ENCODE results near the gene DOC2A.

The DOC2A gene

DNA sequence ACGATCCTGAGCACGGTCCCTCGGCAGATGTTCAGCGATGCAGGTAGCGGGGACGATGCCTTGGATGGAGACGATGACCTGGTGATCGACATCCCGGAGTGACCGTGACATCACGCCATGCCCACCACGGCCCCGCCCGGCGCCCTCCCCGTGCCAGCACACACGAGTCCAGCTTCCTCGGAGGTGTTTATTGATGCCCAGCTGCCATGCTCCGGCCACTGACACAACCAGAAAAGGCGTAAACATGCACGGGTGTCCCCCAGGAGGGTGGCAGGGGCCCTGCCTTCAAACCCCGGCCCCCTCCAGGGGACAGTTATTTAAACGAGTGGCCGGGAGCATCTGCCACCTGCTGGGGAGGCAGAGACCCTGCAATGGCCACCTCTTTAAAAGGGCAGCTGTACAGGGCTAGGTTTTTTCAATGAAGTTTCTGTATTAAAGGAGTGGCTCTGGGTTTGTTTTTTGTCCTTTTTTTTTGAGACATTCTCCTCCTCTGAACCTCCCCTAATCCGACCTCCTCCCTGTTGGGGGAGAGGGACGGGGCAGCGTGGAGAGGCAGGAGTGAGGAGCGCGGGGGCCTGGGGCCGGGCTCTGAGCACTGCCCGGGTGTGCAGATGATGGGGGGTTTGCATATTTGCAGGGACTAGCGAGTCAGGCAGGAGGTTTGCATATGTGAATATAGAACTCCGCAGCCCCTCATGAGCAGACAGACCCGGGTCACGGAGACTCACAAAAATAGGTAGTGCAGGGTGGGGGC lies 5.3 kb downstream of the DOC2A start:
- DNase-seq (ENCODE audit: low spot score) = no peak

DNA sequence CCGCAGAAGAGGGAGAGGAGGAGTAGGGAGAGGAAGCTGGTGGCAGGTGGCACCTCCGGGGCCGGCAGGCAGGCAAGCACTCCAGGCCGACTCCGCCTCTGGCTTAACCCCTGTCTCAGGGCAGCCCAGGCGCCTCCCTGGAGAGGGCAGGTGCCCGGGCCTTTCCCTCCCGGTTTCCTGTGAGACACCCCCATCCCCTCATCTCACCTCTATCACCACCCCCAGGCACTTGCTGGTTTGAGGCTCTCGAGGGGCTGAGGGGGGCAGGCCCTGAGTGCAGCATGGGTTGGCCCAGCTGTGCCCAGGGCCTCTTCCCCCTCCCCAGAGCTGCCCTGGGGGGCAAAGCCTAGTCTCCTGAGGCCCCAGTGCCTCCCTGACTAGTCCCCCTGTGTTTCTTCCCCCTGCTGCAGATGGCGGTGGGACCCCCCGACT lies 6.0 kb downstream of the DOC2A start:
- DNase-seq (ENCODE audit: low spot score) = no peak

DNA sequence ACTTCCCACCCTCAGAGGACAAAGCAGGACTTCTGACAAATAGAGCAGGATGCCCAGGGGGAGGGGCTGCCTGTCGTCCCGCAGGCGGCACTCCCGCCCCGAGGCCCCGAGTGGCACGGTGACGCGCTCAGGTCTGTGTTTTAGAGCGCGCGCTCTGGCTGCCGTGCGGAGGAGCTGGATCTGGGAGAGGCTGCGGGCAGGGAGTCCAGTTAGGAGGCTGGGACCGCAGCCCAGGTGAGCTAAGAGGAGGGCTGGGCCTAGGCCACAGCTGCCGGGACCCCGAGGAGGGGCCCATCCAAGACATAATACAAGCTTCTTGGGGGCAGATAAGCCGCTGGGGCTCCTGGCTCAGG lies 6.4 kb downstream of the DOC2A start:
- DNase-seq (ENCODE audit: low spot score) = no peak

DNA sequence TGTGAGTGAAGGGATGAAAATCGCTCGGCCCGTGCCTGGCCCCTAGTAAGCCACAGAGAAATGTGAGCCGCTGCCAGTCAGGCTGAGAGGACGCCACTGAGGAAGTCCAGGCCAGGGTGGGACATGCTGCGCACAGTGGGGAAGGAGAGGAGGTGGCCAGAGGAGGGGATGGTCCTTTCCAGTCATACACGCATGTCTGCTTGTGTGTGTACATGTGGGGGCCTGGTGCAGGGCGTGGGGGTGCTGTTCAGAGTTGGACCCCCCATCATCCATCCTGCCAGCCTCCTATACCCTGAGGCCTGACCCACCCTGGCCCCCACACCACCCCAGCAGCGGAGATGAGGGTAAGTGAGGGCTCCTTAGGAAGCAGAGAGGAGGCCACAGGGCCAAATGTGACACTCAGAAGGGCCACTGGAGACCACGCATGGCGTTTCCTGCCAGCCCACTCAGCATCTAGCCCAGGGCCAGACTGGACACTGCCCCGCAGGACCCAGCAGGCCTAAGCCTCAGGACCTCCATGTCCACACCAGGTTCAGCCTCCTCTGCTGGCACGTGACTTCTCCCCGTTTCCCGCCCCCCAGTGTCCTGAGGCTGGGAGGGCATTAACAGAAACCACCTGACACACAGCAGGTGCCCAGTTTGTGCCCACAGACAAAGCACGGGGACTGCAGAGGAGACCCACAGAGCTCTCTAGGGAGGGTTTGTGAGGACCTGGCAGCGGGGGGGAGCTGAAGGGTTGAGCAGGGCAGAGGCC lies 7.0 kb downstream of the DOC2A start:
- no peak for DNase-seq (ENCODE audit: low spot score)

DNA sequence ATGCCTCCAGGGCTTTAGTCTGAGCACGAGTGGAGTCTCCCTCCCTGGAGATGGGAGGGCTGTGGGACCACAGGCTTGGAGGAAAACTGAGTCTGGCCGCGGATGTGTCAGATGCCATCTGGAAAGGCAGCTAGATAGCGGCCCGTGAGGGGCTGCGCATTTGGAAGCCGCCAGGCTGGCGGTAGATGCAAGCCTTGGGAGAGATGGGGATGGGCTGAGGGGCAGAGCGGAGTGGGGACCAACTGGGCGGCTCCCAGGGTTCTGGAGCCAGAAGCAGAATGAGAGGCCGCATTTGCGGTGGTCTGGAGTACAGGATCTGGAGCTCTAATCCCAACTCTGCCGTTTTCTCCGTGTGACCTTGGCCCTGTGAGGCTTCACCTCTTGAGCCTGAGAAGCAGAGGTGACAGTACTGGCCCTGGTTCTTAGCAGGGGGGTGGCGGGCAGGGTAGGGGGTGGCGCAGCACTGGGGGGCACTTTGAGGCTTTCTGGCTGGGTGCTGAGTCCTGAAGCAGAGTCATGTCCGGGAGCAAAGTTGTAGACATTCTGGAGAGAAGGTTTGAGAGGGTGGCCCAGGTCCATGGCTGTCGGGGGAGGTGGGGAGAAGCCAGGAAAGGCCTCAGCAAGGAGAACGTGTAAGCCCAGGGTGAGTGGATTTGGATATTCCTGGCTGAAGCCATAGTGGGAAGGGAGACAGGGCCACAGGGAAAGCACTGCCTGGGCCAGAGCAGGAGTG lies 8.0 kb downstream of the DOC2A start:
- DNase-seq (ENCODE audit: low spot score) = no peak

DNA sequence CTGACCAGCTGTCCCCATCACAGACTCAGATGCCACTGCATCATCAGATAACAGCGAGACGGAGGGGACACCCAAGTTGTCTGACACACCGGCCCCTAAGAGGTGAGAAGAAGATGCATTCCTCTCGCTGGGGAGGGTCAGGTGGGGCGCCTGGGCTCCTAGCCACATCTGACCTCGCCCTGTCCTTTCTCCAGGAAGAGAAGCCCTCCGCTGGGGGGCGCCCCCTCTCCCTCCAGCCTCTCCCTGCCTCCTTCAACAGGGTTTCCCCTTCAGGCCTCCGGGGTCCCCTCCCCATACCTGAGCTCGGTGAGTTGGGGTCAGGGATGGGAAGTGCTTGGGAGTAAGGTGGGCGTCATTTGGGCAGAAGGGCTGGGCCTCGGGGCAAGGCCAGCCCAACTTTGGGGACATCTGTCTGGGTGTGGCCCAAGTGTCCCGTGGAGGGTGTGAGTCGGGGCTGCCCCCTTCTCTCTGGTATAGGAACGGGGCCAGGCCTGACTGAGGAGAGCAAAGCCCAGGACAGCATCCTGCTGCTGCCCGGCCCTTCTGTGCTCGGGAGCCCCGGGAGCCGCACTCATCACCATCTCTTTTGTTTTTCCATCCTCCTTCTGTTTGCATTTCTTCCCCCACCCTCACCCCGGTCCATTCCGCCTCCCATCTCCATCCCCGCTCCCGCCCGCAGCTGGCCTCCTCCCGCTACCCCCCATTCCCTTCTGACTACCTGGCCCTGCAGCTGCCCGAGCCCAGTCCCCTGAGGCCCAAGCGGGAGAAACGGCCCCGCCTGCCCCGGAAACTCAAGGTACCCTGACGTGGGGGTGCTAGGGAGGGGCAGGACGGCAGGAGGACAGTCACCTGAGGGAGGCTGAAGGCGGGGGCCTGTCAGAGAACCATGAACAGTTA lies 9.8 kb downstream of the DOC2A start:
- no peak for DNase-seq (ENCODE audit: low spot score)

DNA sequence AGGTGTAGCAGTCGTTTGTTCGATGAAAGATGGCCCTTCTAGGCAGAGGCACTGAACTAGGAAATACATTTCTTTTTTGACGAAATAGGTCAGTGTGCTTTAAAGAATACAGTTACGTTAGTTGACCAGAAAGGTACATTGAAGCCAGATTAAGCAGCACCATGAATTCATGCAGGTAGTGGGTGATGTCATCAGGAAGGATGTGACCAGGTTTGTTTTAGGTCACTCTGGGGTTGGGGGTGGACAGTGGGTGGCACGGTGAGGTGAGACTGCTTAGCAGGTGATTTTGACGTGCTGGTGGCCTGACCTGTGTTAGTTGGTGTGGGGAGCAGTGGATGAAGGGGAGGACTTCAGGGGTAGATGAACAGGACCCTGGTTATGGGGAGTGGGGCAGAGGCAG lies 11.2 kb downstream of the DOC2A start:
- no peak for DNase-seq (ENCODE audit: low spot score)

DNA sequence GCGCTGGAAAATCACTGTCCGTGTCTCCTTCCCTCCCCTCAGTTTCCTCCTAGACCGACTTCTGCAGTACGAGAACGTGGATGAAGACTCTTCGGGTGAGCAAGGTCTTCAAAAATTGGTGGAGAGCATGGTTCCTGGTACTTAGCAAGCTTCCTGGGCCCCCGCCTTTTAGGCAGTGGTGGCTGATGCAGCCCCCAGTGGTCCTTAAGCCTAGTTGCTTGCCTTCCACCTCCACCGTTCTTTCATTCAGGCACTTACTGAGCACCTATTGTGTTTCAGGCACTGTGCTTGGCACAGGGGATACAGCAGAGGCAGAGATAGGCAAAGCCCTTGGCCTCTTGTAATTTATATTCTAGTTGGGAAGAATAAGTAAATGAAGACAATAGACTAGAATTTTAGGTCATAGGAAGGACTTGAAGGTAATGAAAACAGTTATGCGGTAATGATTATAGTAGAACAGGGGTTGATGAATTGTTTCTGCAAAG lies 14.0 kb downstream of the DOC2A start:
- no peak for DNase-seq (ENCODE audit: low spot score)

DNA sequence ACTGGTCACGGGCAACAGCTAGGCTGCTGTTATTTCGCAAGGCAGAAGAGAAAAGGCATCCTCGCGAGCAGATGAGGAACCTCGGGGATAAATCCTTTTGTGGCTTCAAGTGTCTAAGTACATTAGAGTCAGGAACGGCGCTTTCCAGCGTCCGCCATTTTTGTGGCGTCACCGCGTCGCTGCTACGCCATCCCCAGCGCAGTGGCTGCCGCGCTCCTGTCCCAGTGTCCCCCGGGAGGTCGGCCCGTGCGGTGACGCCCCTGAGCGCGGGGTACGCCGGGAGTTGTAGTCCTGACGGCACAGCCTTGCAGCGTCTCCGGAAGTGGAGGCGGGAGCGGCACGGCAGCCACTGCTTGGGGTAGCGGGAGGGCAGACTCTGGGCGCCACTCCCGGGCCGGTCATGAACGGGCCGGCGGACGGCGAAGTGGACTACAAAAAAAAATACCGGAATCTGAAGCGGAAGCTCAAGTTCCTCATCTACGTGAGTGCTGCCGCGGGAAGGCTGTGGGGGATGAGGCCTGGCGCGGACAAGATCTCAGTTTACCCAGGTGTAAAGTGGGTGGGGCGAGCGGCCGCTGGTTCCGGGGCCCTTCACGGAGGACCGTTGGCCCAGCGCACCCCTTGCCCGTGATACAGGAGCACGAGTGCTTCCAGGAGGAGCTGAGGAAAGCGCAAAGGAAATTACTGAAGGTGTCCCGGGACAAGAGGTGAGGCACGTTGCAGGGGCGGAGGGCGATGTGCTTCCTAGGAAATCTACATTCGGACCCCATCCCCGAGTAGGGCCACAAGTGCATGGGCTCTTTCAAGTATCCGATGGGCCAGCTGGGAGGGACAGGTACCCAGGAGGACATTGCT lies 14.7 kb downstream of the DOC2A start, which contains the start of gene INO80E:
Gene INO80E, plus strand, starts transcription at position 331 of the 855 bp plus-strand sequence. Its CDS starts 70 bp downstream, at position 401.
- DNase-seq (ENCODE audit: low spot score) = peak; percentile 99

DNA sequence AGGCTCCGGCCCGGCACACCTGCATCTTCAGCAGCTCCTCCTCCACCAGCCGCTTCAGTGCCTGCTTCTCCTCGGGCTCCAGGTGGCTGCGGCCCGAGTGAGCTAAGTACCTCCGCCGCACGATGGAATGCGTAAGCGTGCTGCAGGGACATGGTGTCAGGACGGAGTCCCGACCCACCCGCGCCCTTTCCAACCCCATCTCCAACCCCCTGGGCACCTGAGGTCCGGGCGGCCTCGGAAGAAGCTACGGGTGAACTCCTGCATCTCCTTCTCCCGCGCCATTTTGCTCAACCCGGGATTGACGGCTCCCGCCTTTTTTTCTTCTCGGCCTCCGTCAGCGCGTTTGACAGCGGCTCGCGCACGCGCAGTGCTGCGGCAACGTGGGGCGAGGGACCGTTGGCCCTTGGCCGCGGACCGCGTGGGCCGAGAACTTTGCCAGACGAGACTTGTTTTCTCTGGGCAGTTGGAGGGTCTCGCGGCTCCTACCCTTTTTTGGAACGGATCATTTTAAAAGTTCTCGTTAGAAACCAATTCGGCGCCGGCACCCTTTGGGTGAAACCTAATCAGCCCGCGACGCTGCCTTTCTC lies 15.4 kb downstream of the DOC2A start, which contains the start of gene HIRIP3:
Gene HIRIP3, minus strand, starts transcription at position 294 of the 587 bp plus-strand sequence. Its CDS starts 12 bp downstream, at position 282.
- peak; percentile 88 for DNase-seq (ENCODE audit: low spot score)

DNA sequence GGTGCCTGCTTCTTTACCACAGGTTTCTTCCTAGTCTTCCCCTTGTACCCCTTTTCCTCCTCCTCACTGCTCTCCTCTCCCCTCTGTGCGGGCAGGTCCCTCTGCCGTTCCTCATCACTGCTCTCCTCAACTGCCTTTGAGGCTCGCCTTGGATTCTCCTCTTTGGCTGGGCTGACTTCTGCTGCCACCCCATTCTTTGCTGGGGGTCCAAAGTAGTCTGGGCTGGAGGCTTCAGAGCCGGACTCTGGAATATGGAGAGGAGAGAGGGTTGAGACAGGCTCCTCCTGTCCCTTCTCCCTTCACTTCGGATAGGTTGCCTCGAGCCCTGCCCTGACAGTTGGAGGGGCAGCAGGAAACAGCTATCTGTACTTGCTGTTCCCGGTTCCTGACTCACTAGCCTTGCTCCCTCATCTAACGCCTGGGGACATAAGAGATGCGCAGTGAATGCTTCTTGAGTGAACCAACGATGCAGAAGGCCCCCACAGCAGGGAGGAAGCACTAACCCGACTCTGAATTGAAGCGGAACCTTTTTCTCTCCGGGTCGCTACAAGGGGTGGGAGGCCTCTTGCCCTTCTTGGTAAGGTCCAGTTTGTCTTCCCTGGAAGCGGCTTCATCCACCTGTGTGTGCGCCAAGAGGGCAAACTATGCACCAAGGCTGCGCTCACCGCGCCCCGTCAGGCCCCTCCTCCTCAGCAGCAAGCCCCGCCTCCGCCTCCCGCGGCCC lies 16.1 kb downstream of the DOC2A start:
- DNase-seq (ENCODE audit: low spot score) = no peak

DNA sequence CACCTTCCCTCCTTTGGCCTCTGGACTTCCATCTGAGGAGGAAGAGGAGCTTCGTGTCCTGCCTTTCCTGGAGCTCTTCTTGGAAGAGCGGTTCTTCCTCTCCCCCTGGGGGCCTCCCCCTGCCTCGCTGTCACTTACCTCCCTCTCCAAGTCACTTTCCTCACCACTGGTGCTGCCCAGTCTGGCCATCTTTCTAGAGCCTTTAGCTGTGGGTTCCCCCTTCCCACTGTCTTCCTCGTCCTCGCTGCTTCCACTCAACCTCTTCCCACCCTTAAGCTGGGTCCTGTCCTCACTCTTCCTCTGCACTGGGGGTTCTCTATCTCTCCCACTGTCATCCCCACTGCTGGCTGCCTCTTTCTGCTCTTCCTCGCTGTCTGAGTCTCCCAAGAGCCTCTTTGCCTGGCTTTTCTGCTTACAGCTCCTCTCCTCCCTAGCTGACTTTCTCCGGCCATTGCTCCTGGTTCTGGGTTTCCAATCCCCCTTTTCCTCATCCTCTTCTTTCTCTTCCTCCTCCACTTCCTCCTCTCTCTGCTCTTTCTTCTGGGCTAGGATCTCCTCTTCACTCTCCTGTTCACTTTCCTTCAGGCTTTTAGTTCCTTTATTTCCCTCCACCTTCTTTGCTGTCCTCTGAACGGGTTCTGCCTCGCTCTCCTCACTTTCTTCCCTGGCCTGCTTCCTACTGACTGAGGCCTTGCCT lies 16.8 kb downstream of the DOC2A start:
- no peak for DNase-seq (ENCODE audit: low spot score)

DNA sequence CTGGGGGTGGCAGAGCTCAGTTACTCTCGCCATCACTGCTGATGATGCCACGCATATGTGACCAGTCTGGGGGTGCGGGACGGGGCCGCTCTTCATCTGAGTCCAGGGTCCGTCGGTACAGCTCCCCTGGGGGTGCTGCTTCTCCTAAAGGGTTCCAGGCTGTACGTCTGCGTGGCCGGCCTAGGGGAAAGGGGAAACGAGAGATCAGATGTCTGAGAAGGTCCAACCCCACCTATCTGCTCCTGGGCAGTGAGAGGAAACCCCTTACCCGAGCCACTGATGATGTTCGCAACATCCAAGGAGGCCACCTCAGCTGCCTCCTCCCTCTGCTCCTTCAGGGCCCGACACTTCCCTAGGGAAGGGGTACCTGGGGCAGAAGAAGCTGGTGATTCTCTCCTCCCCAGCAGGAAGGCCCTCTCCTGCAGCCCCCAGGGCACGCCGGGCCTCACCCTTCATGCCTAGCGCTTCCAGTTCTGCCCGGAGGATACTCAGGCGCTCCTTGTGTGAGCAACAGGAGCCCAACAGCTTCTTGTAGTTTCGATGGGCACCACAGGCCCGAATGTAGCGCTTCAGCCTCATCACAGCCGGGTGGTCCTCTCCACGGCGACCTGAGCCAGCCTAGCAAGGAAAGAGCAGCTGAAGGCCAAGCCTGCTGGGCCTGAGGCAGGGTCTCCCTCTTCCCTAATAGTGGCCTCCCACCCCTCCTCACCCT lies 17.5 kb downstream of the DOC2A start:
- DNase-seq (ENCODE audit: low spot score) = no peak

DNA sequence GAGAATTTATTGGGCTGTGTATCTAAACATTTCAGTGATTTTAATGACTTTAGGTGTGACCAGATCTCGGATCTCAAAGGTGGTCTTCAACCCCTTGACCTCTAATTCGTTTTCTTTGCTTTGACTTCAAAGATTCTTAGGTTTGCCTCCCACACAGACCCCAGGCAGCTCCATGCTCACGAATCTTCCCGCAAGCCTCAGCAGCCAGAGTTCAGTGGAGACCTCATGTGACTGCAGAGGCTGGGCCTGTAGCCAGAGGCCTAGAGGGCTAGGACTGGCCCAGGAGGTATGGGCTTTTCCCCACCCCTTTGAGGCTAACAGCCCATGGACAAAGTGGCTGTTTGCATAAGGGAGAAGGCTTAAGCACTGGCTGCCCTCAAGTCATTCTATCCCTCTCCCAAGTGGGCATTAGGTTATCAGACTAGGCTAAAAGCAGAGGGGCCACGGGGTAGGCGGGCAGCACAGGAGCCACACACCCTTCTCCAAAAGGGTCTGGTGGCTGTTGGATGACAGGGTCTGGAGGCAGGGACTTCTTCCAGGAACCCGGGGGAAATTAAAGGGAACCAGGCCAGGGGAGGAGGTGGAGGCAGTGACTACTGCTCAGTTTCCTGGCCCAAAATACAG lies 18.4 kb downstream of the DOC2A start:
- DNase-seq (ENCODE audit: low spot score) = no peak

DNA sequence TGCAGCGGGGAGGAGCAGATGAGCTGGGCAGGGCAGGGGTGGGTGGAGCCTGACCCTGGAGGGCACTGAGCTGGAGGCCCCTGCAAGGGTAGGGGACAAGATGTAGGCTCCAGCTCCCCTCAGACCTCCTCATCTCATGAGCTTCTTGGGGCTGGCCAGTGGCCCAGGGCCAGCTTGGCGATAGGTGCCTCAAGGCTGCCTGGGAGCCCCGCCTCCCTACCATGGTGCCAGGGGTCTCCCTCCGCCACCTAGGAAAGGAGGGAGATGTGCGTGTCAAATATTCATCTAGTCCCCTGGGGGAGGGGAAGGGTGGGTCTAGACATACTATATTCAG lies 19.3 kb downstream of the DOC2A start:
- no peak for DNase-seq (ENCODE audit: low spot score)

DNA sequence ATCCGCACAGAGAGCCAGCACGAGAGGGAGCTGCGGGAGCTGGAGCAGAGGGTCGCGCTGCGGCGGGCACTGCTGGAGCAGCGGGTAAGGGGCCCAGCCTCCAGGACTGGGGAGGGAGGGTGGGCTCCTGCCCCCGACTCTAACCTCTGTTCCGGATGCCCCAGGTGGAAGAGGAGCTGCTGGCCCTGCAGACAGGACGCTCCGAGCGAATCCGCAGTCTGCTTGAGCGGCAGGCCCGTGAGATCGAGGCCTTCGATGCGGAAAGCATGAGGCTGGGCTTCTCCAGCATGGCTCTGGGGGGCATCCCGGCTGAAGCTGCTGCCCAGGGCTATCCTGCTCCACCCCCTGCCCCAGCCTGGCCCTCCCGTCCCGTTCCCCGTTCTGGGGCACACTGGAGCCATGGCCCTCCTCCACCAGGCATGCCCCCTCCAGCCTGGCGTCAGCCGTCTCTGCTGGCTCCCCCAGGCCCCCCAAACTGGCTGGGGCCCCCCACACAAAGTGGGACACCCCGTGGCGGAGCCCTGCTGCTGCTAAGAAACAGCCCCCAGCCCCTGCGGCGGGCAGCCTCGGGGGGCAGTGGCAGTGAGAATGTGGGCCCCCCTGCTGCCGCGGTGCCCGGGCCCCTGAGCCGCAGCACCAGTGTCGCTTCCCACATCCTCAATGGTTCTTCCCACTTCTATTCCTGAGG lies 19.8 kb downstream of the DOC2A start:
- no peak for DNase-seq (ENCODE audit: low spot score)

DNA sequence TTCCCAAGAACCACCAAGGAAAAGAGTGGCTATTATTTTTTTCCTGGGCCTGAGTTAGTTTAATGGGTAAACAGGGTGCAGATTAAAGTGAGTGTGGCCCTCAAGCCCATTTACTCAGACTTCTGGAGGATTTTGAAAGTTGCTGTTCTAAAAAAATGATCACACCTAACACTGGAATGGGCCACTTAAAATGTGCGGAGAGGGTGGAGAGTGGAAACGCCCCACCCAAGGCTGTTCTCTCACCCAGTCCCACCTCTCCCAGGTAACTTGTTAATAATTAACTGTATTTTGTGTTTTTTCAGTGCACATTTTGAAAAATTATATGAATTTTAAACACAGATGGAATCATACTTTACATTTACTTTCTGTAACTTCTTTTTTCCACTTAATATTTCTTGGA lies 20.8 kb downstream of the DOC2A start:
- no peak for DNase-seq (ENCODE audit: low spot score)
